H1 (cell line): ENCODE data around the gene ZFP91. TPM values are rescaled to one million over a fixed set of nuclear protein-coding genes. Genes with fewer than 3 reads are reported as not detected.

Experiments used
- CTCF ChIA-PET: fragments of 300-600 bp; sonication (Branson Sonifier 250); formaldehyde crosslinking; loops from one replicate; lab custom pipeline; 2021; ENCODE audit not compliant: partially characterized antibody; lab: Charles Lee
- POLR2A ChIA-PET: fragments of 300-600 bp; sonication (Branson Sonifier 250); formaldehyde crosslinking; loops from one replicate; lab custom pipeline; 2021; ENCODE audit warnings: inconsistent platforms; ENCODE audit not compliant: partially characterized antibody; lab: Charles Lee
- DNase-seq, 2 experiments: peaks; one replicate each; pipeline versions ENCODE4 v3.0.0 to v3.0.0-alpha.2; 2010 to 2022; ENCODE audit warnings: low spot score in 2 of 2, low read depth in 1 of 2, mixed read lengths in 1 of 2
- FAIRE-seq: peaks from 2 replicates; lab custom pipeline; 2011; peaks lifted over from hg19 to GRCh38; lab: Jason Lieb, UNC
- H2AFZ ChIP-seq: 2 replicates; pipeline ENCODE4 v1.8.1; 2012; ENCODE audit warnings: low read length, inconsistent platforms
- H2AK5ac ChIP-seq: 2 replicates; pipeline ENCODE4 v1.6.1; 2013; ENCODE audit warnings: low read depth, low read length
- H2BK120ac ChIP-seq: replicated peaks from 2 replicates; pipeline ENCODE3; 2013; ENCODE audit warnings: low read depth, low read length, inconsistent platforms
- H2BK12ac ChIP-seq: 2 replicates; pipeline ENCODE4 v1.6.1; 2013; ENCODE audit warnings: low read depth, low read length
- H2BK15ac ChIP-seq: 2 replicates; pipeline ENCODE4 v1.6.1; 2013; ENCODE audit warnings: low read length
- H2BK20ac ChIP-seq: 2 replicates; pipeline ENCODE4 v1.6.1; 2013; ENCODE audit warnings: low read length
- H2BK5ac ChIP-seq: 2 replicates; pipeline ENCODE4 v1.6.1; 2013; ENCODE audit warnings: low read depth, low read length
- H3K14ac ChIP-seq: 2 replicates; pipeline ENCODE4 v1.6.1; 2013; ENCODE audit warnings: inconsistent platforms; ENCODE audit not compliant: insufficient read length
- H3K18ac ChIP-seq: 2 replicates; pipeline ENCODE4 v1.6.1; 2013; ENCODE audit warnings: low read length; ENCODE audit errors: extremely low read depth
- H3K23ac ChIP-seq: 2 replicates; pipeline ENCODE4 v1.6.1; 2013; ENCODE audit warnings: inconsistent platforms; ENCODE audit not compliant: insufficient read length
- H3K23me2 ChIP-seq: 2 replicates; pipeline ENCODE4 v1.6.1; 2013; ENCODE audit warnings: low read depth, low read length
- H3K27ac ChIP-seq: 2 replicates; pipeline ENCODE4 v1.6.1; 2011; ENCODE audit warnings: low read depth, low read length, inconsistent platforms
- H3K27me3 ChIP-seq, 4 experiments: replicated peaks in 1 of 4; 1 replicate in 1 of 4; 2 replicates in 3 of 4; pipeline versions ENCODE4 v1.6.1 to v1.8.1; 2011 to 2013; ENCODE audit warnings: low read length in 3 of 4, mild to moderate bottlenecking in 3 of 4, inconsistent platforms in 2 of 4, mixed read lengths in 2 of 4, moderate library complexity in 1 of 4; ENCODE audit not compliant: control insufficient read depth in 3 of 4, insufficient read depth in 3 of 4; ENCODE audit errors: extremely low read depth in 1 of 4
- H3K36me3 ChIP-seq, 4 experiments: 2 replicates each; pipeline versions ENCODE4 v1.6.1 to v1.8.1; 2011 to 2013; ENCODE audit warnings: mild to moderate bottlenecking in 4 of 4, low read length in 3 of 4, moderate library complexity in 2 of 4, control low read depth in 1 of 4, inconsistent platforms in 1 of 4; ENCODE audit not compliant: insufficient read depth in 4 of 4, control insufficient read depth in 2 of 4
- H3K4ac ChIP-seq: replicated peaks from 2 replicates; pipeline ENCODE3; 2013; ENCODE audit warnings: low read length, low read depth, mixed read lengths, inconsistent platforms; ENCODE audit not compliant: insufficient read length
- H3K4me1 ChIP-seq, 4 experiments: replicated peaks in 1 of 4; 1 replicate in 1 of 4; 2 replicates in 3 of 4; pipeline versions ENCODE4 v1.6.1 to v1.8.1; 2011 to 2013; ENCODE audit warnings: low read length in 3 of 4, inconsistent platforms in 2 of 4, mixed read lengths in 1 of 4; ENCODE audit not compliant: insufficient read depth in 4 of 4, control insufficient read depth in 3 of 4
- H3K4me2 ChIP-seq, 2 experiments: 2 replicates each; pipeline versions ENCODE4 v1.6.1 to v1.8.1; 2011 to 2013; ENCODE audit warnings: low read depth in 2 of 2, low read length in 2 of 2, control low read depth in 1 of 2, inconsistent platforms in 1 of 2, mild to moderate bottlenecking in 1 of 2; ENCODE audit not compliant: insufficient read depth in 1 of 2
- H3K4me3 ChIP-seq, 4 experiments: fragments of 200-600, 300-600 bp in 1 of 4; sonication (generic), shearing (Covaris generic), sonication (Bioruptor Twin) in 1 of 4; 2 replicates each; pipeline versions ENCODE4 v1.5.1 to v1.8.1; 2011 to 2016; ENCODE audit warnings: low read length in 4 of 4, low read depth in 3 of 4, control low read depth in 2 of 4, inconsistent platforms in 2 of 4, mild to moderate bottlenecking in 2 of 4, mixed read lengths in 1 of 4, moderate library complexity in 1 of 4; ENCODE audit not compliant: insufficient read depth in 2 of 4; ENCODE audit errors: extremely low read depth in 1 of 4
- H3K56ac ChIP-seq: replicated peaks from 2 replicates; pipeline ENCODE3; 2013; ENCODE audit warnings: low read depth, mild to moderate bottlenecking, mixed read lengths, low read length, inconsistent platforms; ENCODE audit not compliant: insufficient read length
- H3K79me1 ChIP-seq: 2 replicates; pipeline ENCODE4 v1.6.1; 2013; ENCODE audit warnings: low read depth, low read length, control low read depth
- H3K79me2 ChIP-seq, 2 experiments: 2 replicates each; pipeline versions ENCODE4 v1.6.1 to v1.8.1; 2012 to 2013; ENCODE audit warnings: low read length in 2 of 2, mild to moderate bottlenecking in 2 of 2, inconsistent platforms in 1 of 2; ENCODE audit not compliant: insufficient read depth in 2 of 2, control insufficient read depth in 1 of 2
- H3K9ac ChIP-seq, 4 experiments: replicated peaks in 1 of 4; 1 replicate in 1 of 4; 2 replicates in 3 of 4; pipeline versions ENCODE4 v1.6.1 to v1.8.1; 2011 to 2013; ENCODE audit warnings: low read depth in 3 of 4, low read length in 3 of 4, control low read depth in 2 of 4, mild to moderate bottlenecking in 2 of 4, moderate library complexity in 2 of 4, inconsistent platforms in 1 of 4; ENCODE audit errors: extremely low read depth in 1 of 4
- H3K9me3 ChIP-seq, 2 experiments: 2 replicates each; pipeline versions ENCODE4 v1.6.1 to v1.8.1; 2012 to 2013; ENCODE audit warnings: mild to moderate bottlenecking in 2 of 2, moderate library complexity in 2 of 2, control low read depth in 1 of 2, inconsistent platforms in 1 of 2, low read depth in 1 of 2, low read length in 1 of 2, mixed read lengths in 1 of 2; ENCODE audit not compliant: insufficient read depth in 2 of 2
- H4K20me1 ChIP-seq, 2 experiments: replicated peaks in 1 of 2; 2 replicates each; pipeline versions ENCODE3 to v1.8.1; 2011 to 2013; ENCODE audit warnings: inconsistent platforms in 2 of 2, low read length in 2 of 2, mild to moderate bottlenecking in 1 of 2; ENCODE audit not compliant: insufficient read depth in 2 of 2, control insufficient read depth in 1 of 2
- H4K5ac ChIP-seq: 2 replicates; pipeline ENCODE4 v1.6.1; 2013; ENCODE audit warnings: low read length, low read depth, mixed read lengths, inconsistent platforms; ENCODE audit not compliant: insufficient read length
- H4K8ac ChIP-seq: 2 replicates; pipeline ENCODE4 v1.8.0; 2013; ENCODE audit warnings: mild to moderate bottlenecking, moderate library complexity, low read length, inconsistent platforms; ENCODE audit not compliant: insufficient read depth; ENCODE audit errors: extremely low read depth
- H4K91ac ChIP-seq: replicated peaks from 2 replicates; pipeline ENCODE3; 2013; ENCODE audit warnings: low read length, mixed read lengths, inconsistent platforms; ENCODE audit not compliant: insufficient read length
- ASH2L ChIP-seq: fragments of 200-600, 300-600 bp; sonication (generic); IDR thresholded peaks from one replicate; pipeline ENCODE4 v1.7.1; 2017; ENCODE audit warnings: low read length
- BCL11A ChIP-seq, 2 experiments: IDR thresholded peaks; one replicate each; pipeline ENCODE4 v1.6.1; 2011; ENCODE audit warnings: low read depth in 2 of 2, low read length in 2 of 2, mild to moderate bottlenecking in 2 of 2
- NANOG ChIP-seq: IDR thresholded peaks from 2 replicates; pipeline ENCODE4 v1.6.1; 2011; ENCODE audit warnings: low read length, low read depth, mild to moderate bottlenecking, inconsistent platforms; ENCODE audit not compliant: insufficient read depth, poor library complexity, severe bottlenecking
- NRF1 ChIP-seq: IDR thresholded peaks from 2 replicates; pipeline ENCODE4 v1.6.1; 2011; ENCODE audit warnings: mild to moderate bottlenecking, low read depth, low read length, improper control_type of control experiment
- RFX5 ChIP-seq: IDR thresholded peaks from 2 replicates; pipeline ENCODE4 v1.6.1; 2011; ENCODE audit warnings: low read depth, low read length, improper control_type of control experiment, borderline replicate concordance
- SUZ12 ChIP-seq: fragments of 200-600 bp; sonication (generic); IDR thresholded peaks from 2 replicates; pipeline ENCODE4 v1.6.1; 2012; ENCODE audit warnings: mild to moderate bottlenecking, inconsistent platforms, low read length, moderate library complexity, mixed read lengths
- WGBS, 2 experiments: shearing (Covaris generic) in 1 of 2; methylation state at CpG; one replicate each; pipeline versions ENCODE4 v1.1.6 to v1.1.7; 2013 to 2015; ENCODE audit warnings: low lambda C conversion rate in 2 of 2, mixed read lengths in 2 of 2, inconsistent platforms in 1 of 2, low coverage in 1 of 2, missing lambda C conversion rate in 1 of 2; ENCODE audit not compliant: insufficient replicate concordance in 2 of 2, insufficient coverage in 1 of 2, insufficient read length in 1 of 2; ENCODE audit errors: extremely low coverage in 1 of 2, missing lambda C conversion rate in 1 of 2; 5-methylcytosine and 5-hydroxymethylcytosine counted together
- polyA plus RNA-seq, 7 experiments: library from polyadenylated mRNA; depleted of rRNA in 3 of 7; stranded (reverse) in 5 of 7; unstranded in 2 of 7; fragments of >200 nt in 5 of 7; fragments of 200-250 nt in 2 of 7; gene quantifications; 1 replicate in 5 of 7; 2 replicates in 1 of 7; 4 replicates in 1 of 7; pipeline versions ENCODE4 v1.2.1 to v1.2.3, GENCODE V29; 2011 to 2013; ENCODE audit warnings: missing spikeins in 2 of 7, mixed read lengths in 2 of 7
- total RNA-seq: library from RNA; stranded (reverse); fragmentation: NEBNext Ultra II Directional; extraction: Animal tissue kit (Norgen Biotek cat#: 25700); gene quantifications from 2 replicates; pipeline ENCODE4 v1.2.1, GENCODE V29; 2021
- TF ChIP-seq, protein P1 (sequence below): IDR thresholded peaks from 2 replicates; pipeline ENCODE4 v1.6.1; 2011; ENCODE audit warnings: low read length, improper control_type of control experiment

The ZFP91 gene
- total and polyA plus RNA-seq, 2 of the 8 experiments (the other 6 are each of a cell fraction or from before 2014, with no cell fraction given), result 10.7 to 29.0 TPM

DNA sequence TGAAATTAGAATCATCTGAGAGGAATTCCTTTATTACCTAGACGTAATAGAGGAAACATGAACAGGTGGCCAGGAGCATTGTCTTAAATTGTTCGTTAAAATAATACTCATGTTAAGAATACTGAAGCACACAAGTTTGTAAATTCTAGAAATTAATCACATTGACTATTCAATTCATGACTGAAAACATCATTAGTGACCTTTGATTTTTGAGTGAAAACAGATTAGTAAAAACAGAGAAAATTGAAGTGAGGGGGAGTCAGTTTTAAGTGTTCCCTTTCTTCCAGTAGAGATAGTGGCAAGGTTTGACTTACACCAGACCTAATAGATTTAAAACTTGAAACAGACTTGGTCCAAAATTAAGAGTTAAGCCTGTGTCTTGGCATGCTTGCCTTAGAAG is 1.4 kb downstream of the ZFP91 start:
- H3K4me3 ChIP-seq, result peak overlapping the region; percentile 72 to 98 (median 92)
- ChIA-PET CTCF (interaction anchor here (1.0 to 1.2 kb wide), 2 partner anchors 9 to 49 kb away, joined by 3 read pairs; no protein-coding TSS in a partner anchor), POLR2A (no interaction called here)
- no peak overlapping the region for H2BK15ac ChIP-seq
- no peak overlapping the region for H3K23ac ChIP-seq
- H3K9ac ChIP-seq, result peak overlapping the region in 3 of 4 experiments; percentile 89 to 94 (median 91); a peak in 6 of 7 replicates
- H2BK20ac ChIP-seq, result no peak overlapping the region
- TF ChIP-seq, protein P1, sequence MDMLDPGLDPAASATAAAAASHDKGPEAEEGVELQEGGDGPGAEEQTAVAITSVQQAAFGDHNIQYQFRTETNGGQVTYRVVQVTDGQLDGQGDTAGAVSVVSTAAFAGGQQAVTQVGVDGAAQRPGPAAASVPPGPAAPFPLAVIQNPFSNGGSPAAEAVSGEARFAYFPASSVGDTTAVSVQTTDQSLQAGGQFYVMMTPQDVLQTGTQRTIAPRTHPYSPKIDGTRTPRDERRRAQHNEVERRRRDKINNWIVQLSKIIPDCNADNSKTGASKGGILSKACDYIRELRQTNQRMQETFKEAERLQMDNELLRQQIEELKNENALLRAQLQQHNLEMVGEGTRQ, result no peak
- TF ChIP-seq RFX5 (no peak), SUZ12 (no peak), BCL11A (IDR thresholded peaks at IDR 0.05; ENCODE audit: low read depth in 2 of 2, low read length in 2 of 2) (no peak), NANOG (no peak), NRF1 (no peak), ASH2L (no peak)
- no peak overlapping the region for H4K91ac ChIP-seq
- no peaks in the 10 kb centered on the region for H3K23me2 ChIP-seq
- peaks cover 1 to 5% of the 10 kb centered on the region in 2 experiments for H4K20me1 ChIP-seq
- H2BK12ac ChIP-seq, result no peak overlapping the region
- peaks cover 9 to 59% of the 10 kb centered on the region in 2 experiments; a peak in 3 of 4 replicates for H3K79me2 ChIP-seq
- peak overlapping the region; percentile 69 to 82 for H3K4me2 ChIP-seq
- H3K56ac ChIP-seq, result no peak overlapping the region
- H2AFZ ChIP-seq, result no peak overlapping the region
- no peaks in the 10 kb centered on the region for H3K9me3 ChIP-seq
- no peak overlapping the region for H3K4ac ChIP-seq
- FAIRE-seq, result no peak
- no peak for DNase-seq
- H3K79me1 ChIP-seq, result no peaks in the 10 kb centered on the region
- H3K36me3 ChIP-seq, result peaks cover 0 to 16% (median 0%) of the 10 kb centered on the region in 4 experiments; a peak in 1 of 8 replicates
- H3K14ac ChIP-seq, result no peak overlapping the region
- peaks cover 0 to 2% (median 2%) of the 10 kb centered on the region in 4 experiments; a peak in 4 of 7 replicates for H3K4me1 ChIP-seq
- no peak overlapping the region for H4K8ac ChIP-seq
- H3K27me3 ChIP-seq, result no peaks in the 10 kb centered on the region
- no peak overlapping the region for H4K5ac ChIP-seq
- H2AK5ac ChIP-seq, result no peak overlapping the region
- no peak overlapping the region for H3K27ac ChIP-seq
- H2BK120ac ChIP-seq, result no peak overlapping the region
- H3K18ac ChIP-seq, result no peak overlapping the region
- 18% methylated on average over 2 of the region's 2 CpGs; no CpG with 5 or more reads in 1 of the 2 experiments for WGBS, 2 experiments
- H2BK5ac ChIP-seq, result no peak overlapping the region
